DOHH2 (cell line): ENCODE data around the gene TIGAR.

Source experiments
- H3F3A ChIP-seq: fragments of 200-600 bp; sonication (generic), shearing (Covaris generic); 2 replicates; pipeline ENCODE4 v1.6.0; 2016; ENCODE audit warnings: antibody characterized with exemption, mild to moderate bottlenecking; ENCODE audit not compliant: control insufficient read depth, insufficient read depth
- H3K27ac ChIP-seq: fragments of 200-600 bp; sonication (generic); 2 replicates; pipeline ENCODE4 v1.5.1; 2014; ENCODE audit warnings: low read depth, mild to moderate bottlenecking, low read length, moderate library complexity
- H3K27me3 ChIP-seq: fragments of 200-600 bp; sonication (generic); 2 replicates; pipeline ENCODE4 v1.6.1; 2014; ENCODE audit warnings: mild to moderate bottlenecking, low read length, mixed read lengths; ENCODE audit not compliant: control insufficient read depth
- H3K36me3 ChIP-seq: fragments of 200-600 bp; sonication (generic); 2 replicates; pipeline ENCODE4 v1.6.1; 2014; ENCODE audit warnings: mild to moderate bottlenecking, low read length, moderate library complexity, mixed read lengths; ENCODE audit not compliant: control insufficient read depth
- H3K4me1 ChIP-seq: fragments of 200-600 bp; sonication (generic); 2 replicates; pipeline ENCODE4 v1.6.1; 2014; ENCODE audit warnings: mild to moderate bottlenecking, low read length, mixed read lengths; ENCODE audit not compliant: control insufficient read depth
- H3K4me2 ChIP-seq: fragments of 200-600 bp; sonication (generic); 2 replicates; pipeline ENCODE4 v1.6.0; 2014; ENCODE audit warnings: mild to moderate bottlenecking, low read length, moderate library complexity
- H3K4me3 ChIP-seq: fragments of 200-600 bp; sonication (generic); 2 replicates; pipeline ENCODE4 v1.5.1; 2014; ENCODE audit warnings: mild to moderate bottlenecking, low read length, mixed read lengths
- H3K79me2 ChIP-seq: fragments of 200-600 bp; sonication (generic); 2 replicates; pipeline ENCODE4 v1.6.1; 2014; ENCODE audit warnings: mild to moderate bottlenecking, low read length, mixed read lengths; ENCODE audit not compliant: control insufficient read depth
- H3K9me2 ChIP-seq: fragments of 200-600 bp; sonication (generic); replicated peaks from 2 replicates; pipeline ENCODE4 v1.6.1; 2014; ENCODE audit warnings: mild to moderate bottlenecking, low read length, mixed read lengths; ENCODE audit not compliant: control insufficient read depth
- H3K9me3 ChIP-seq: fragments of 200-600 bp; sonication (generic); 2 replicates; pipeline ENCODE4 v1.6.1; 2014; ENCODE audit warnings: antibody characterized with exemption, low read length, mixed read lengths; ENCODE audit not compliant: control insufficient read depth, insufficient read depth
- H4K20me1 ChIP-seq: fragments of 200-600 bp; sonication (generic); 2 replicates; pipeline ENCODE4 v1.6.0; 2014; ENCODE audit warnings: low read depth, mild to moderate bottlenecking, antibody characterized with exemption, low read length, moderate library complexity; ENCODE audit not compliant: control insufficient read depth, insufficient read depth
- CTCF ChIP-seq: fragments of 200-600 bp; sonication (generic); IDR thresholded peaks from one replicate; pipeline ENCODE4 v1.5.1; 2014; ENCODE audit warnings: antibody characterized with exemption, mild to moderate bottlenecking, low read depth, low read length; ENCODE audit not compliant: poor library complexity, severe bottlenecking
- EZH2phosphoT487 ChIP-seq: fragments of 200-600 bp; sonication (generic); IDR thresholded peaks from 2 replicates; pipeline ENCODE4 v1.6.1; 2017; ENCODE audit warnings: borderline replicate concordance, mild to moderate bottlenecking, antibody characterized with exemption, low read length, moderate library complexity, mixed read lengths

Gene TIGAR

GRCh38 chr12:4282103-4282891, 38.7 kb upstream of the TIGAR start:
- no peaks in the 10 kb centered on the region for H3K9me3 ChIP-seq
- no peak overlapping the region for H3K27ac ChIP-seq
- H3K36me3 ChIP-seq, result no peaks in the 10 kb centered on the region
- no peak overlapping the region for H3K4me2 ChIP-seq
- no peaks in the 10 kb centered on the region for H3K79me2 ChIP-seq
- no peaks in the 10 kb centered on the region for H3K9me2 ChIP-seq
- H3F3A ChIP-seq, result no peaks in the 10 kb centered on the region
- peaks cover 2% of the 10 kb centered on the region; the same call in 1 of the 2 replicates for H3K27me3 ChIP-seq
- H3K4me1 ChIP-seq, result no peaks in the 10 kb centered on the region
- no peak overlapping the region for H3K4me3 ChIP-seq
- TF ChIP-seq EZH2phosphoT487, result no peak
- TF ChIP-seq CTCF, result no peak
- H4K20me1 ChIP-seq, result no peaks in the 10 kb centered on the region

DNA sequence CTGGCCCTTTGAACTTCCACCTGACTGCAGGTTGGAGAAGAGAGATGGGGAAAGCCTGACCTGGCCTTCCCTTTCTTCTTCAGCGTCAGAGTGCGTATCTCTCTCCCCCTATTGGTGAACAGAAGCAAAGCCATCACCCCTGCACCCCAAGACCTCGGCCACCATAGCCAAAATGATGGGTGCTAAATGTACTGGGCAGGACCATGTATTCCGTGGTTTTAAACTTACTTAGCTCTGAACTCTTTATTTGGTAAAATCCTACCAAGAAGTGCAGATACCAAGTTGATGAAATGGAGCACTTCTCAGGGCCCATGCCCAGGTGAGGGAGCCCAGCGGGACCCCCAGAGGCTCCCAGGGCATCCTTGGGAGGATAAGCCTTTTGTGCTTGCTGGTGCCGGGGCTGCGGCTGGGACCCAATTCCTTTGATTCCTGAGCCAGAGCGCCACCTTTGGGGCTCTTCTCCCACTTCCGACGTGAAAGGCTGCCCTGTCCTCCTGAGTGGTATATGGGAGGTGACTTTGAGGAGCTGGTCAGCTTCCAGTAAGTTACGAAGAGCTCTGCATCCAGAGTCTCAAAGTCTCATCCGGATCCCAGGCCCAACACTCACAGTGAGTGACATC, 38.0 kb upstream of the TIGAR start:
- Histone ChIP-seq H4K20me1 (no peaks in the 10 kb centered on the region), H3K27me3 (peaks cover 2% of the 10 kb centered on the region; the same call in 1 of the 2 replicates), H3K79me2 (no peaks in the 10 kb centered on the region), H3F3A (no peaks in the 10 kb centered on the region), H3K9me3 (no peaks in the 10 kb centered on the region), H3K4me1 (no peaks in the 10 kb centered on the region), H3K4me2 (no peak overlapping the region), H3K4me3 (no peak overlapping the region), H3K9me2 (no peaks in the 10 kb centered on the region), H3K27ac (no peak overlapping the region), H3K36me3 (no peaks in the 10 kb centered on the region)
- TF ChIP-seq CTCF, result peak; percentile 21
- no peak for TF ChIP-seq EZH2phosphoT487

DNA sequence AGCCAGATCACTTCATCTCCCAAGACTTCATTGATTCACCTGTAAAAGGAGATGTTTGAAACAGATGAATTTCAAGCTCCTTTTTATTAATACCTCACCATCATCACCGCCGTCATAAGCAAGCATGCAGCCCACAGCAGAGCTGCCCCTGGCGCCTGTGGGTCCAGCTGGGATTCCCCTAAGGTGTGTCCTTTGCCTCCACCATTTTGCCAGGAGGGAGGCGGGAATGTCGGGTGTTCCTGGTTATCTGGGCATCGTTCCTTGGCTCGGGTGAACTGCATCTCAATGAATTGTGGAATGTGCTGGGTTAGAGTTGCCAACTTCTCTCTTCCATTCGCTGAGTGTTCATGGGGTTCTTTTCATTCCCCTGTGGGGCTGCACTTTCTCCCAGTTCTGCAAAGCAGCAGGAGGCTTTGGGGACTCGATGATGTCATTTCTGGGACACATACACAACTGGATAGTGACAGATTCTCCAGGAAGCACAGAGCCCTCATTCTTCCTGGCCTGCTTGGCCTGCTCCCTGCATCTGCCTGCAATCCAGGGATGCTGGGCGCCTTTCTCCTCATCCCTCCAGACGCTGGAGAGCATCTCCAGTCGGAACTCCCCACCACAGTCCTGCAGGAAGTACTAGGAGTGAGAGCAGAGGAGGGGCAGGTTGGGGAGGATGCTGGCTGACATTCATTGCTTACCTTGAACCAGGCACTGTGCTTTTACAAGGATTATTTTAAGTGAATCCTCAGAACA, 37.3 kb upstream of the TIGAR start:
- H3K4me3 ChIP-seq, result no peak overlapping the region
- H3K27me3 ChIP-seq, result peaks cover under 1% of the 10 kb centered on the region; the same call in 1 of the 2 replicates
- H3K79me2 ChIP-seq, result no peaks in the 10 kb centered on the region
- no peaks in the 10 kb centered on the region for H3K9me2 ChIP-seq
- no peak overlapping the region for H3K4me2 ChIP-seq
- H3K4me1 ChIP-seq, result no peaks in the 10 kb centered on the region
- no peaks in the 10 kb centered on the region for H4K20me1 ChIP-seq
- no peaks in the 10 kb centered on the region for H3K9me3 ChIP-seq
- TF ChIP-seq CTCF, result no peak
- no peaks in the 10 kb centered on the region for H3F3A ChIP-seq
- H3K36me3 ChIP-seq, result no peaks in the 10 kb centered on the region
- no peak overlapping the region for H3K27ac ChIP-seq
